ENCODE data around the gene PDE6B. TPM values are rescaled to one million over a fixed set of nuclear protein-coding genes. Genes with fewer than 3 reads are reported as not detected.

Gene PDE6B
- total and polyA plus RNA-seq, 2 of the 13 experiments (the other 11 are each of a cell fraction or from before 2014, with no cell fraction given): 0.38 to 0.40 TPM

GRCh38 chr4:577499-578450 lies 47.6 kb upstream of the PDE6B start (continued):
- TF ChIP-seq, protein P1, sequence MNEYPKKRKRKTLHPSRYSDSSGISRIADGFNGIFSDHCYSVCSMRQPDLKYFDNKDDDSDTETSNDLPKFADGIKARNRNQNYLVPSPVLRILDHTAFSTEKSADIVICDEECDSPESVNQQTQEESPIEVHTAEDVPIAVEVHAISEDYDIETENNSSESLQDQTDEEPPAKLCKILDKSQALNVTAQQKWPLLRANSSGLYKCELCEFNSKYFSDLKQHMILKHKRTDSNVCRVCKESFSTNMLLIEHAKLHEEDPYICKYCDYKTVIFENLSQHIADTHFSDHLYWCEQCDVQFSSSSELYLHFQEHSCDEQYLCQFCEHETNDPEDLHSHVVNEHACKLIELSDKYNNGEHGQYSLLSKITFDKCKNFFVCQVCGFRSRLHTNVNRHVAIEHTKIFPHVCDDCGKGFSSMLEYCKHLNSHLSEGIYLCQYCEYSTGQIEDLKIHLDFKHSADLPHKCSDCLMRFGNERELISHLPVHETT (CRISPR knock-in tag; conservative IDR thresholded peaks at IDR 0.05): no peak
- TF ChIP-seq POLR2A (IDR thresholded peaks at IDR 0.05; ENCODE audit: insufficient read depth in 1 of 2, low read depth in 2 of 2, low read length in 2 of 2) (no peak), HOXA9 (CRISPR knock-in tag; IDR thresholded peaks at IDR 0.05; ENCODE audit: borderline replicate concordance) (no peak), HIVEP1 (CRISPR knock-in tag; IDR thresholded peaks at IDR 0.05) (peak; percentile 22; the same call in 1 of the 2 replicates), ZFP90 (CRISPR knock-in tag; IDR thresholded peaks at IDR 0.05; ENCODE audit: borderline replicate concordance) (no peak), KDM6A (CRISPR knock-in tag; IDR thresholded peaks at IDR 0.05; ENCODE audit: low read depth) (no peak), SIX1 (CRISPR knock-in tag; IDR thresholded peaks at IDR 0.05; ENCODE audit: borderline replicate concordance) (no peak), TMF1 (CRISPR knock-in tag; IDR thresholded peaks at IDR 0.05; ENCODE audit: low read depth) (no peak), CREB1 (IDR thresholded peaks at IDR 0.05) (no peak), CREB1 (CRISPR knock-in tag; IDR thresholded peaks at IDR 0.05) (no peak), ZNF883 (CRISPR knock-in tag; IDR thresholded peaks at IDR 0.05; ENCODE audit: not compliant biosample characterization) (no peak), TBX2 (CRISPR knock-in tag; IDR thresholded peaks at IDR 0.05; ENCODE audit: borderline replicate concordance) (peak; percentile 38; the same call in 1 of the 2 replicates)
- TF ChIP-seq, protein P2, sequence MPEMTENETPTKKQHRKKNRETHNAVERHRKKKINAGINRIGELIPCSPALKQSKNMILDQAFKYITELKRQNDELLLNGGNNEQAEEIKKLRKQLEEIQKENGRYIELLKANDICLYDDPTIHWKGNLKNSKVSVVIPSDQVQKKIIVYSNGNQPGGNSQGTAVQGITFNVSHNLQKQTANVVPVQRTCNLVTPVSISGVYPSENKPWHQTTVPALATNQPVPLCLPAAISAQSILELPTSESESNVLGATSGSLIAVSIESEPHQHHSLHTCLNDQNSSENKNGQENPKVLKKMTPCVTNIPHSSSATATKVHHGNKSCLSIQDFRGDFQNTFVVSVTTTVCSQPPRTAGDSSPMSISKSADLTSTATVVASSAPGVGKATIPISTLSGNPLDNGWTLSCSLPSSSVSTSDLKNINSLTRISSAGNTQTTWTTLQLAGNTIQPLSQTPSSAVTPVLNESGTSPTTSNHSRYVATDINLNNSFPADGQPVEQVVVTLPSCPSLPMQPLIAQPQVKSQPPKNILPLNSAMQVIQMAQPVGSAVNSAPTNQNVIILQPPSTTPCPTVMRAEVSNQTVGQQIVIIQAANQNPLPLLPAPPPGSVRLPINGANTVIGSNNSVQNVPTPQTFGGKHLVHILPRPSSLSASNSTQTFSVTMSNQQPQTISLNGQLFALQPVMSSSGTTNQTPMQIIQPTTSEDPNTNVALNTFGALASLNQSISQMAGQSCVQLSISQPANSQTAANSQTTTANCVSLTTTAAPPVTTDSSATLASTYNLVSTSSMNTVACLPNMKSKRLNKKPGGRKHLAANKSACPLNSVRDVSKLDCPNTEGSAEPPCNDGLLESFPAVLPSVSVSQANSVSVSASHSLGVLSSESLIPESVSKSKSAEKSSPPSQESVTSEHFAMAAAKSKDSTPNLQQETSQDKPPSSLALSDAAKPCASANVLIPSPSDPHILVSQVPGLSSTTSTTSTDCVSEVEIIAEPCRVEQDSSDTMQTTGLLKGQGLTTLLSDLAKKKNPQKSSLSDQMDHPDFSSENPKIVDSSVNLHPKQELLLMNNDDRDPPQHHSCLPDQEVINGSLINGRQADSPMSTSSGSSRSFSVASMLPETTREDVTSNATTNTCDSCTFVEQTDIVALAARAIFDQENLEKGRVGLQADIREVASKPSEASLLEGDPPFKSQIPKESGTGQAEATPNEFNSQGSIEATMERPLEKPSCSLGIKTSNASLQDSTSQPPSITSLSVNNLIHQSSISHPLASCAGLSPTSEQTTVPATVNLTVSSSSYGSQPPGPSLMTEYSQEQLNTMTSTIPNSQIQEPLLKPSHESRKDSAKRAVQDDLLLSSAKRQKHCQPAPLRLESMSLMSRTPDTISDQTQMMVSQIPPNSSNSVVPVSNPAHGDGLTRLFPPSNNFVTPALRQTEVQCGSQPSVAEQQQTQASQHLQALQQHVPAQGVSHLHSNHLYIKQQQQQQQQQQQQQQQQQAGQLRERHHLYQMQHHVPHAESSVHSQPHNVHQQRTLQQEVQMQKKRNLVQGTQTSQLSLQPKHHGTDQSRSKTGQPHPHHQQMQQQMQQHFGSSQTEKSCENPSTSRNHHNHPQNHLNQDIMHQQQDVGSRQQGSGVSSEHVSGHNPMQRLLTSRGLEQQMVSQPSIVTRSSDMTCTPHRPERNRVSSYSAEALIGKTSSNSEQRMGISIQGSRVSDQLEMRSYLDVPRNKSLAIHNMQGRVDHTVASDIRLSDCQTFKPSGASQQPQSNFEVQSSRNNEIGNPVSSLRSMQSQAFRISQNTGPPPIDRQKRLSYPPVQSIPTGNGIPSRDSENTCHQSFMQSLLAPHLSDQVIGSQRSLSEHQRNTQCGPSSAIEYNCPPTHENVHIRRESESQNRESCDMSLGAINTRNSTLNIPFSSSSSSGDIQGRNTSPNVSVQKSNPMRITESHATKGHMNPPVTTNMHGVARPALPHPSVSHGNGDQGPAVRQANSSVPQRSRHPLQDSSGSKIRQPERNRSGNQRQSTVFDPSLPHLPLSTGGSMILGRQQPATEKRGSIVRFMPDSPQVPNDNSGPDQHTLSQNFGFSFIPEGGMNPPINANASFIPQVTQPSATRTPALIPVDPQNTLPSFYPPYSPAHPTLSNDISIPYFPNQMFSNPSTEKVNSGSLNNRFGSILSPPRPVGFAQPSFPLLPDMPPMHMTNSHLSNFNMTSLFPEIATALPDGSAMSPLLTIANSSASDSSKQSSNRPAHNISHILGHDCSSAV (CRISPR knock-in tag; IDR thresholded peaks at IDR 0.05; ENCODE audit: borderline replicate concordance): no peak
- TF ChIP-seq, protein P3, sequence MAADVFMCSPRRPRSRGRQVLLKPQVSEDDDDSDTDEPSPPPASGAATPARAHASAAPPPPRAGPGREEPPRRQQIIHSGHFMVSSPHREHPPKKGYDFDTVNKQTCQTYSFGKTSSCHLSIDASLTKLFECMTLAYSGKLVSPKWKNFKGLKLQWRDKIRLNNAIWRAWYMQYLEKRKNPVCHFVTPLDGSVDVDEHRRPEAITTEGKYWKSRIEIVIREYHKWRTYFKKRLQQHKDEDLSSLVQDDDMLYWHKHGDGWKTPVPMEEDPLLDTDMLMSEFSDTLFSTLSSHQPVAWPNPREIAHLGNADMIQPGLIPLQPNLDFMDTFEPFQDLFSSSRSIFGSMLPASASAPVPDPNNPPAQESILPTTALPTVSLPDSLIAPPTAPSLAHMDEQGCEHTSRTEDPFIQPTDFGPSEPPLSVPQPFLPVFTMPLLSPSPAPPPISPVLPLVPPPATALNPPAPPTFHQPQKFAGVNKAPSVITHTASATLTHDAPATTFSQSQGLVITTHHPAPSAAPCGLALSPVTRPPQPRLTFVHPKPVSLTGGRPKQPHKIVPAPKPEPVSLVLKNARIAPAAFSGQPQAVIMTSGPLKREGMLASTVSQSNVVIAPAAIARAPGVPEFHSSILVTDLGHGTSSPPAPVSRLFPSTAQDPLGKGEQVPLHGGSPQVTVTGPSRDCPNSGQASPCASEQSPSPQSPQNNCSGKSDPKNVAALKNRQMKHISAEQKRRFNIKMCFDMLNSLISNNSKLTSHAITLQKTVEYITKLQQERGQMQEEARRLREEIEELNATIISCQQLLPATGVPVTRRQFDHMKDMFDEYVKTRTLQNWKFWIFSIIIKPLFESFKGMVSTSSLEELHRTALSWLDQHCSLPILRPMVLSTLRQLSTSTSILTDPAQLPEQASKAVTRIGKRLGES (CRISPR knock-in tag; IDR thresholded peaks at IDR 0.05; ENCODE audit: borderline replicate concordance): no peak
- TF ChIP-seq, protein P4, sequence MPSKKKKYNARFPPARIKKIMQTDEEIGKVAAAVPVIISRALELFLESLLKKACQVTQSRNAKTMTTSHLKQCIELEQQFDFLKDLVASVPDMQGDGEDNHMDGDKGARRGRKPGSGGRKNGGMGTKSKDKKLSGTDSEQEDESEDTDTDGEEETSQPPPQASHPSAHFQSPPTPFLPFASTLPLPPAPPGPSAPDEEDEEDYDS (CRISPR knock-in tag; IDR thresholded peaks at IDR 0.05): no peak
